HG03280 (cell line): ENCODE results near the gene DCLK3.

Experiments used
- ATAC-seq: cut with Tn5 transposase; IDR thresholded peaks from one replicate; pipeline ENCODE4 v1.9.1; 2021; ENCODE audit warnings: mild to moderate bottlenecking, moderate library complexity; ENCODE audit not compliant: unreplicated experiment

The DCLK3 gene

GRCh38 chr3:36763850-36764703, at the start of gene DCLK3:
TSS of gene DCLK3 (minus strand) at chr3:36764553. CDS start at chr3:36764263, 290 bp downstream.
- no peak for ATAC-seq

- no peak for ATAC-seq
These were observed 49.0 kb upstream of the DCLK3 start for GRCh38 chr3:36813305-36813704.

- no peak for ATAC-seq
These were observed 47.9 kb upstream of the DCLK3 start for GRCh38 chr3:36812240-36812639.

- ATAC-seq: no peak
These were observed 47.4 kb upstream of the DCLK3 start for GRCh38 chr3:36811768-36812167.

- ATAC-seq: no peak
These were observed 40.1 kb upstream of the DCLK3 start for GRCh38 chr3:36804295-36805055.

- no peak for ATAC-seq
These were observed 38.9 kb upstream of the DCLK3 start for GRCh38 chr3:36803091-36803791.

- ATAC-seq: no peak
These were observed 36.3 kb upstream of the DCLK3 start for GRCh38 chr3:36800533-36801116.

- ATAC-seq: no peak
These were observed 32.5 kb upstream of the DCLK3 start for GRCh38 chr3:36796881-36797280.

- ATAC-seq: no peak
These were observed 31.8 kb upstream of the DCLK3 start for GRCh38 chr3:36796161-36796560.

- ATAC-seq: no peak
These were observed 31.3 kb upstream of the DCLK3 start for GRCh38 chr3:36795622-36796021.

GRCh38 chr3:36792342-36792741, 28.0 kb upstream of the DCLK3 start:
- no peak for ATAC-seq

- ATAC-seq: no peak
These were observed 26.4 kb upstream of the DCLK3 start for GRCh38 chr3:36790765-36791164.

GRCh38 chr3:36786921-36787890, 22.9 kb upstream of the DCLK3 start:
- ATAC-seq: no peak

- ATAC-seq: no peak
These were observed 19.8 kb upstream of the DCLK3 start for GRCh38 chr3:36784138-36784635.

- no peak for ATAC-seq
These were observed 13.3 kb upstream of the DCLK3 start for GRCh38 chr3:36777424-36778218.

GRCh38 chr3:36776436-36776835, 12.1 kb upstream of the DCLK3 start:
- no peak for ATAC-seq

- no peak for ATAC-seq
These were observed 9.7 kb upstream of the DCLK3 start for GRCh38 chr3:36774052-36774451.

GRCh38 chr3:36771931-36772330, 7.6 kb upstream of the DCLK3 start:
- no peak for ATAC-seq

GRCh38 chr3:36769926-36770325, 5.6 kb upstream of the DCLK3 start:
- no peak for ATAC-seq
